NCI-H1048 (cell line): ENCODE data around the gene NAV2.

Experiments
- DNase-seq: peaks from one replicate; lab custom pipeline; 2025; lab: John Stamatoyannopoulos, UW

The NAV2 gene

GRCh38 chr11:20024172-20024935, 311.7 kb downstream of the NAV2 start:
- DNase-seq: no peak

GRCh38 chr11:20025332-20025840, 312.7 kb downstream of the NAV2 start:
- DNase-seq: no peak

- no peak for DNase-seq
Measured at GRCh38 chr11:20026629-20027555, 314.3 kb downstream of the NAV2 start.

GRCh38 chr11:20027556-20028013, 314.9 kb downstream of the NAV2 start:
- no peak for DNase-seq

GRCh38 chr11:20029193-20029592, 316.6 kb downstream of the NAV2 start:
- DNase-seq: no peak

- DNase-seq: no peak
Measured at GRCh38 chr11:20030472-20030871, 317.8 kb downstream of the NAV2 start.

- DNase-seq: no peak
Measured at GRCh38 chr11:20031155-20032001, 318.7 kb downstream of the NAV2 start.

GRCh38 chr11:20032127-20032526, 319.5 kb downstream of the NAV2 start:
- no peak for DNase-seq

GRCh38 chr11:20032577-20033260, 320.1 kb downstream of the NAV2 start:
- no peak for DNase-seq

- DNase-seq: no peak
Measured at GRCh38 chr11:20033806-20034205, 321.2 kb downstream of the NAV2 start.

GRCh38 chr11:20034941-20035340, 322.3 kb downstream of the NAV2 start:
- DNase-seq: no peak

- no peak for DNase-seq
Measured at GRCh38 chr11:20035375-20035700, 322.7 kb downstream of the NAV2 start.

- DNase-seq: no peak
Measured at GRCh38 chr11:20035701-20036601, 323.3 kb downstream of the NAV2 start.

- DNase-seq: no peak
Measured at GRCh38 chr11:20036626-20037335, 324.1 kb downstream of the NAV2 start.

GRCh38 chr11:20037396-20038153, 324.9 kb downstream of the NAV2 start:
- no peak for DNase-seq

- no peak for DNase-seq
Measured at GRCh38 chr11:20038412-20038811, 325.8 kb downstream of the NAV2 start.

GRCh38 chr11:20038972-20039371, 326.3 kb downstream of the NAV2 start:
- no peak for DNase-seq

GRCh38 chr11:20041499-20041898, 328.9 kb downstream of the NAV2 start:
- DNase-seq: no peak
